ENCODE results near the gene MEG3. TPM values are rescaled to one million over a fixed set of nuclear protein-coding genes. Genes with fewer than 3 reads are reported as not detected.

MEG3 gene
- total and polyA plus RNA-seq, 9 of the 15 experiments (the other 6 are each of a cell fraction or from before 2014, with no cell fraction given), result 0.10 to 5.3 (median 1.0) TPM; not detected in 1

DNA sequence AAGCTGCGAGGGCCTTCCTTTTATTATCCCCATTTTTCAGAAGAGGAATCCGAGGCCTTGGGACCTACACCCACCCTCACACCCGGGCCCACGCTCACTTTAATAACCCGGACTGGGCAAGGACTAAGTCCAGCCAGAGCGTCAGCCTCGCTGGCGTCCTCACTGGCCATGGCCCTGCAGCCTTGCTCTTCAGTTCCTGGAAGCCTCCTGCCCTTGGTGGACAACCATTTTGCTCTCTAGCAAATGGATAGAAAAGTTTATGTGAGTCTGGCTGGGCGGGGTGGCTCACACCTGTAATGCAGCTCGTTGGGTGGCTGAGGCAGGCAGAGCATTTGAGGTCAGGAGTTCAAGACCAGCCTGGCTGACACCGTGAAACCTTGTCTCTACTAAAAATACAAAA is 67.8 kb downstream of the MEG3 start (continued):
- TF ChIP-seq, protein P1, sequence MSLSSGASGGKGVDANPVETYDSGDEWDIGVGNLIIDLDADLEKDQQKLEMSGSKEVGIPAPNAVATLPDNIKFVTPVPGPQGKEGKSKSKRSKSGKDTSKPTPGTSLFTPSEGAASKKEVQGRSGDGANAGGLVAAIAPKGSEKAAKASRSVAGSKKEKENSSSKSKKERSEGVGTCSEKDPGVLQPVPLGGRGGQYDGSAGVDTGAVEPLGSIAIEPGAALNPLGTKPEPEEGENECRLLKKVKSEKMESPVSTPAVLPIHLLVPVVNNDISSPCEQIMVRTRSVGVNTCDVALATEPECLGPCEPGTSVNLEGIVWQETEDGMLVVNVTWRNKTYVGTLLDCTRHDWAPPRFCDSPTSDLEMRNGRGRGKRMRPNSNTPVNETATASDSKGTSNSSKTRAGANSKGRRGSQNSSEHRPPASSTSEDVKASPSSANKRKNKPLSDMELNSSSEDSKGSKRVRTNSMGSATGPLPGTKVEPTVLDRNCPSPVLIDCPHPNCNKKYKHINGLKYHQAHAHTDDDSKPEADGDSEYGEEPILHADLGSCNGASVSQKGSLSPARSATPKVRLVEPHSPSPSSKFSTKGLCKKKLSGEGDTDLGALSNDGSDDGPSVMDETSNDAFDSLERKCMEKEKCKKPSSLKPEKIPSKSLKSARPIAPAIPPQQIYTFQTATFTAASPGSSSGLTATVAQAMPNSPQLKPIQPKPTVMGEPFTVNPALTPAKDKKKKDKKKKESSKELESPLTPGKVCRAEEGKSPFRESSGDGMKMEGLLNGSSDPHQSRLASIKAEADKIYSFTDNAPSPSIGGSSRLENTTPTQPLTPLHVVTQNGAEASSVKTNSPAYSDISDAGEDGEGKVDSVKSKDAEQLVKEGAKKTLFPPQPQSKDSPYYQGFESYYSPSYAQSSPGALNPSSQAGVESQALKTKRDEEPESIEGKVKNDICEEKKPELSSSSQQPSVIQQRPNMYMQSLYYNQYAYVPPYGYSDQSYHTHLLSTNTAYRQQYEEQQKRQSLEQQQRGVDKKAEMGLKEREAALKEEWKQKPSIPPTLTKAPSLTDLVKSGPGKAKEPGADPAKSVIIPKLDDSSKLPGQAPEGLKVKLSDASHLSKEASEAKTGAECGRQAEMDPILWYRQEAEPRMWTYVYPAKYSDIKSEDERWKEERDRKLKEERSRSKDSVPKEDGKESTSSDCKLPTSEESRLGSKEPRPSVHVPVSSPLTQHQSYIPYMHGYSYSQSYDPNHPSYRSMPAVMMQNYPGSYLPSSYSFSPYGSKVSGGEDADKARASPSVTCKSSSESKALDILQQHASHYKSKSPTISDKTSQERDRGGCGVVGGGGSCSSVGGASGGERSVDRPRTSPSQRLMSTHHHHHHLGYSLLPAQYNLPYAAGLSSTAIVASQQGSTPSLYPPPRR (CRISPR knock-in tag; IDR thresholded peaks at IDR 0.05; ENCODE audit: borderline replicate concordance), result no peak
- TF ChIP-seq HDAC3 (IDR thresholded peaks at IDR 0.05; ENCODE audit: borderline replicate concordance, partially characterized antibody), result no peak
- TF ChIP-seq SMAD4 (CRISPR knock-in tag; conservative IDR thresholded peaks at IDR 0.05), result no peak
- no peak for TF ChIP-seq ZNF134 (CRISPR knock-in tag; conservative IDR thresholded peaks at IDR 0.05)

DNA sequence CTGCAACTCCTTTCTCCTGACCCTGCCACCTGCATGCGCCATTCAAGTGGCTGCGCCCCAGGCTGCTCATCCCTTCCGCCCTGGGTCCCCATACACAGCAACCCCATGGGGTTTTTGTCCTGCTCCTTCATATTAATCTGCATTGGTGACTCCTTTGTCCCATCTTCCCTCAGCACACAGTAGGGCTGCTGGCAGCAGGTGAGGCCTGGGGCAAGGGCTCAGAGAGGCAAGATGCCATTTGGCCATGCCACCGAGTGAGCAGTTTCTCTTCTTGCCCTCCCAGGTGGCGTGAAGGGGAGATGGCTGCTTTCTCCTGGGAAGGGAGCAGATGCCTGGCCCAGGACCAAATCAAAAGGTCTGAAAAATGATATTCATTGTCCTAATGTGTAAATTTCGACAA is 68.5 kb downstream of the MEG3 start:
- no peak overlapping the region for H3K9ac ChIP-seq (ENCODE audit: insufficient read depth in 1 of 2, low read depth in 2 of 2, low read length in 2 of 2)
- DNase-seq (ENCODE audit: extremely low read depth in 1 of 4, low spot score in 3 of 4), result no peak
- no peak overlapping the region for H3K27ac ChIP-seq (ENCODE audit: extremely low read depth, low read depth, low read length)
- H2AFZ ChIP-seq (ENCODE audit: low read depth, low read length), result no peak overlapping the region
- TF ChIP-seq ZNF408 (CRISPR knock-in tag; IDR thresholded peaks at IDR 0.05; ENCODE audit: low read depth), result no peak
- TF ChIP-seq ZKSCAN1 (IDR thresholded peaks at IDR 0.05; ENCODE audit: low read depth, low read length), result peak; percentile 83
- in situ Hi-C loops (cut with MboI), result no loop called here
- ChIA-PET POLR2A (no interaction called here), CTCF (ENCODE audit: low intra/inter-chr PET ratio) (no interaction called here)
- no peaks in the 10 kb centered on the region for H3K79me2 ChIP-seq (ENCODE audit: control insufficient read depth, insufficient read depth, low read length)
- intact Hi-C loops (cut with micrococcal nuclease), result no loop called here
- H3K9me1 ChIP-seq (ENCODE audit: control insufficient read depth, insufficient read depth, low read length), result no peaks in the 10 kb centered on the region
- no CpG with 5 or more reads among the region's 6 CpGs for WGBS (ENCODE audit: insufficient coverage, low coverage, missing lambda C conversion rate)
- ATAC-seq, result no peak
- no peak overlapping the region for H3K4me3 ChIP-seq
- no peaks in the 10 kb centered on the region for H4K20me1 ChIP-seq (replicated peaks; ENCODE audit: control insufficient read depth, insufficient read depth, low read length)
- no peaks in the 10 kb centered on the region for H3K9me3 ChIP-seq (replicated peaks; ENCODE audit: control insufficient read depth, insufficient read depth, low read depth, low read length)
- H3K4me1 ChIP-seq (replicated peaks in 1 of 2; ENCODE audit: control insufficient read depth in 2 of 2, insufficient read depth in 2 of 2, low read length in 2 of 2), result peaks cover 0 to 9% of the 10 kb centered on the region in 2 experiments; a peak in 3 of 5 replicates
- BruUV-seq (replicated peaks), result no TSS peak
- 0 out of 5 replicates have a peak, but pooled peaks cover 0 to 3% of the 10 kb centered on the region in 2 experiments for H3K27me3 ChIP-seq (ENCODE audit: control insufficient read depth in 2 of 2, insufficient read depth in 2 of 2, low read length in 2 of 2)
- H3K4me2 ChIP-seq (ENCODE audit: insufficient read depth, low read length), result no peak overlapping the region
- FAIRE-seq, result no peak
- H3K36me3 ChIP-seq (ENCODE audit: control insufficient read depth, insufficient read depth, low read length), result no peaks in the 10 kb centered on the region

All from K562 (cell line).